Right cardiac atrium (tissue), 5 donors: ENCODE data around the gene KRTAP10-3. TPM values are rescaled to one million over a fixed set of nuclear protein-coding genes. Genes with fewer than 3 reads are reported as not detected.
"Not testable (repeated sequence)": the region's sequence is repeated elsewhere in the genome, so short reads cannot be mapped to it uniquely, and the experiment has no call there.

Source experiments
- ATAC-seq, 2 donors: fragments of 200-7000 bp; cut with Tn5 transposase; one replicate each; pipeline versions ENCODE4 v1.8.0 to v1.9.1; 2020; ENCODE audit warnings: moderate library complexity in 2 of 2, mild to moderate bottlenecking in 1 of 2
- DNase-seq, 3 donors: peaks; one replicate each; pipeline ENCODE4 v3.0.0-alpha.2; 2020
- H3K27ac ChIP-seq: one replicate; pipeline ENCODE4 v1.5.1; 2013; ENCODE audit warnings: mild to moderate bottlenecking, low read length, control low read depth, moderate library complexity
- H3K27me3 ChIP-seq: one replicate; pipeline ENCODE4 v1.6.1; 2013; ENCODE audit not compliant: control insufficient read depth, insufficient read depth
- H3K4me1 ChIP-seq: one replicate; pipeline ENCODE4 v1.6.1; 2013; ENCODE audit warnings: low read length; ENCODE audit not compliant: control insufficient read depth, insufficient read depth
- H3K4me3 ChIP-seq: one replicate; pipeline ENCODE4 v1.5.1; 2013; ENCODE audit warnings: low read length, control low read depth
- H3K9me3 ChIP-seq: one replicate; pipeline ENCODE4 v1.6.1; 2013; ENCODE audit warnings: low read length; ENCODE audit not compliant: control insufficient read depth
- WGBS: extraction: QIAGEN DNeasy Blood & Tissue Kit; methylation state at CpG from one replicate; pipeline ENCODE4 v1.1.7; 2013; 5-methylcytosine and 5-hydroxymethylcytosine counted together
- intact Hi-C, 4 donors: fragments of 100-400 bp; cut with DNase I; formaldehyde crosslinking; loops; one replicate each; pipeline versions ENCODE4 v1.11.0 to v1.14.0; 2022 to 2023
- polyA plus RNA-seq: library from polyadenylated mRNA; stranded (reverse); fragments of 200-250 nt; gene quantifications from one replicate; pipeline ENCODE4 v1.2.3, GENCODE V29; 2013
- total RNA-seq, 4 donors: library from RNA; stranded (reverse); fragmentation: NEBNext Ultra II Directional; extraction: Animal tissue kit (Norgen Biotek cat#: 25700); gene quantifications; one replicate each; pipeline ENCODE4 v1.2.1, GENCODE V29; 2021
- donor health status: healthy with polysubstance abuse.
- donor health status: DM: no; HTN: yes; CAD: no.
- donor health status: DM: no; HTN: no; CAD: no.
- donor health status: DM: no; HTN: yes; CAD: no; lungs with severe emphysema.
- donor health status: DM: yes; HTN: yes; CAD: no.

KRTAP10-3 gene
- total and polyA plus RNA-seq, 5 donors, result not detected

DNA sequence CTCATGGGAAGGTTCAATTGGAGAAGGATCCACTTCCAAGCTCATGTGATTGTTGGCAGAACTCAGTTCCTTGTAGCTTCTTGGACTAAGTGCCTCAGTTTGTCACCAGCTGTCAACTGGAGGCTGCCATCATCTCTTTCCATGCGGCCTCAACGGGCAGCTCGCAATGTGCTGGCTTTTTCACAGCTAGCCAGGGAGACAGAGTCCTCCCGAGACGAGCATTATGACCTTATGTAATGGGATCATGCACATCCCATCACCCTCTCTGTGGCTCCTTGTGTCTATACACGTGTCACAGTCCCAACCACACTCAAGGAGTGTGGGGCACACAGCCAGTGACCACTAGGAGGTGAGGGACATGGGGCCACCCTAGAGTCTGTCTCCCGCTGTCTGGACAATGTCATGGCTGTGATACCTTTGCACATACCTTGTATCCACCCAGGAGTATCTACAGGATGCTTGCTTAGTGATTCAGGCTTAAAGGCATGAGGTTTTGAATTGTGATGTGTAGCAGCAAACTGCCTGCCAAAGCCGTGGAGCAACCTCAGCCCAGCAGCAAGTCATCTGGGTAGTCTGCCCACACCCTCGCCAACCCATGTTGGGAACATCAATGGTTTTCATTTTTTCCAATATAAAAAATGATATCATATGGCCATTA is 37.6 kb upstream of the KRTAP10-3 start:
- Histone ChIP-seq H3K27me3 (no peaks in the 10 kb centered on the region), H3K27ac (no peak overlapping the region), H3K4me1 (no peaks in the 10 kb centered on the region), H3K9me3 (no peaks in the 10 kb centered on the region), H3K4me3 (no peak overlapping the region)
- 79% methylated on average over 9 of the region's 9 CpGs for WGBS
- intact Hi-C loops, result no loop called here
- DNase-seq, result no peak
- ATAC-seq, result no peak

DNA sequence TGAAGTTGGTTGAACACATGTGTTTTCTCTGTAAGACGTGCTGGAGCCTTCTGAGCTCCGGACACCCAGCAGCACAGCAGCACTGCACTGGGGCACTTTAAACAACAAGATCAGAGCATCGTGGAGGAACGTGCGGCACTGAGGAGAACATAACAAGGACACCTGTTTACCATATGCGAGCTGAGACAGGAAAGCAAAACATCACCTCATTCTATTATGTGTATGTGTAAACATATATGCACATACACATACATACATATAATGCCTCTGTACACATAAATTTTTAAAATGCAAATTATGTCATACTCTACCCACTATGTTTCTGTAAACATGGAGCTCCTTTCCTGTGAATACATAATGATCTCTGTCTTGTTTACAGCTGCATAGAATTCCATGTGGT is 36.9 kb upstream of the KRTAP10-3 start:
- Histone ChIP-seq H3K27ac (no peak overlapping the region), H3K27me3 (no peaks in the 10 kb centered on the region), H3K4me1 (no peaks in the 10 kb centered on the region), H3K4me3 (no peak overlapping the region), H3K9me3 (no peaks in the 10 kb centered on the region)
- intact Hi-C loops, result no loop called here
- WGBS, result 79% methylated on average over 6 of the region's 6 CpGs
- ATAC-seq (no peak), DNase-seq (no peak)

DNA sequence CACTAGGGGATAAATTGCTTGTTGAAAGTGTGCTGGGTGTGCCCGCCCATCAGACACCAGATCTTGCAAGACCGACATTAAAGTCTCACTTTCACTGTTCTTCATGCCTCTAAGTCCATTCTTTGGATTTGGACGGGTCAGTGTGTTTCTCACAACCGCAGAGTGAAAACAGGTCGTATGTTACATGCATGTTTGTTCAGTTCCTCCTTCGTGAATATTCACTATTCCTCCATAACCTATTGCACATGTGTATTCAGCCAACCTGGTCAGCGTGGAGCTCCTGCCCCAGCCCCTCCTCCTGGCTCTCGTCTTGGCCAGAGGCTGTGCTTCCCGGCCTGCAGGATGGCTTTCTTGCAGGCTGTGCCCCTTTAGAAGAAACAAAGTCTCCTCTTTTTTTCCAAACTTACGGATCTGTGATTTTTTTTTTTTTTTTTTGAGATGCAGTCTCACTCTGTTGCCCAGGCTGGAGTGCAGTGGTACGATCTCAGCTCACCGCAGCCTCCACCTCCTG is 35.9 kb upstream of the KRTAP10-3 start:
- Histone ChIP-seq H3K4me1 (no peaks in the 10 kb centered on the region), H3K4me3 (no peak overlapping the region), H3K27me3 (no peaks in the 10 kb centered on the region), H3K27ac (no peak overlapping the region), H3K9me3 (no peaks in the 10 kb centered on the region)
- intact Hi-C loops, result no loop called here
- ATAC-seq, result no peak
- WGBS, result 76% methylated on average over 12 of the region's 12 CpGs
- DNase-seq, result no peak

DNA sequence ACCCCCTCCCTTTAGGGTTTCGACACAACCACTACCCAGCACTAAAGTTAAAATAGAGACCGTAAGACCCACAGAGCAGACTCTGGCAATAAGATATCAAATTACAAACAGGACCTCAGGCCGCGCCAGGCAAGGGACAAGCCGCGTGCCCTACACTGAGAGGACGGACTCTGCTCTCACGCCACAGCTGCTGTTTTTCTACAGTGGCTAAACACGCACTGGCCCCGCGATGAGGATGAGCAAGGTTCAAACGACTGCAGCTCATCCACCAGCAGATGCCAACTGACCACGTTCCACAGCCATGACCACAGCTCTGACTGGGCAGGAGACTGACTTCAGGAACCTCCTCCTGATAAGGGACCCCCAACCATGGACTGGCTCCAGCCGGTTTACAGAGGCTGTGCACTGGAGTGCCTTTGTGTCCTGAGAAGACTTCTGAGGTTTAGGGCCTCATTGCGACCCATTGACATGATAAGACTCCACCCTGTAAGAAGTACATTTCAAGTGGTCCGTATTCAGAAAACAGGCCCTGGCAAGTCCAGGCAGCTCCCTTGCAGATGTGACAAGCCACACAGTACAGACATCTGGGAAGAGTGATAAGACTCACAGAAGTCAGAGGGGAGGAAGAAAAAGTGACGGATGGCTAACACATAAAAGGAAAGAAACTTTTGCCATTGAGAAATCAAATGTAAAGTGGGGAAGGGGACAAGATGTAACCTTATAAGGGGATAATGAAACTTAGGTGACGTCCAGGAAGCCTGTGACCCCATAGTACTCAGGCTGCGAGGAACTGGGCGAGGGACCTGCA is 35.2 kb upstream of the KRTAP10-3 start:
- ATAC-seq, result peak in 1 of 2 donors; percentile 39

DNA sequence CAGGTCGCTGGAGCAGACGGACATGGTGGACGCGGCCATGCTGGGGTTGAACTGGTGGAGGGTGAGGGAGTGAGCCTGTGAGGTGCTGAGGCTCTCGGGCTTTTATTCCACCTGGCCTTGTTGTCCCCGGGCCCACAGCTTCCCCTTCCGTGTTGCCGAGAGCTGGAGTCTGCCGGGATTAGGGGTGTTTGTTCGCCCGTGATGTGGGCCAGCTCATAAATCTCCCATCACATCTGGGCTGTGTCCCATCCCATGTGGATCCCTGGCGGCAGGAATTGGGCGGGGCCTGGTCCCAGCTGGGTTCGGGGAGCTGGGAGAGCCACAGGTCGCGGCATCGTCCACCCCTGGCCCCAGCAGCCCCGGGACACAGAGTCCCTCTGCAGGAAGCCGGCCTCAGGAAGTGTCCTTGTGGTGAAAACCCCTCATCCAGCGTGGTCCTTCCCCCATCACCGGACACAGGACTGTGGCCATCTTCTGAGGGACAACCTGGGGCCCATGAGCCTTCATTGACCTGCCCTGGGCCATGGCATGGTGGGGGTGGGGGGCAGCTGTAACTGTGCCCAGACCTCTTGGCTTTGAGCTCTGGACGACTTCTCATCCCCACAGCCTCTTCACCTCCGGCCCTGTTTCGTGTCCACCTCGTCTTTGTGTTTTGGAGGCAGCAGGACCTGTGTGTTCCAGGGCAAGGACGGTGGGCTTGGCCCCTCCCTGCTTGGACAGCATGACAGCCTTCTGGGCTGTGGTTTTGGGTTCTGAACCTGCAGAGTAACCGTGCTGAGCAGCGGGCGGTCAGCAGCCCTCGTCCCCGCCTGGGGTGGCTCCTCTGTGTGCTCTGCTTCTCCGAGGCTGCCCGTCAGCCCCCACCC is 34.1 kb upstream of the KRTAP10-3 start, which contains the start of gene KRTAP10-6:
Gene KRTAP10-6, minus strand, starts transcription at position 60 of the 866 bp plus-strand sequence. Its CDS starts 21 bp downstream, at position 39.
- no peaks in the 10 kb centered on the region for H3K4me1 ChIP-seq
- ATAC-seq, result peak; percentile 17 to 26

More for the DNA sequence above, 35.2 kb upstream of the KRTAP10-3 start:
- no peak overlapping the region for H3K27ac ChIP-seq
- WGBS, result 39% methylated on average over 20 of the region's 20 CpGs
- H3K9me3 ChIP-seq, result no peaks in the 10 kb centered on the region
- no peak overlapping the region for H3K4me3 ChIP-seq
- H3K27me3 ChIP-seq, result no peaks in the 10 kb centered on the region
- no peaks in the 10 kb centered on the region for H3K4me1 ChIP-seq
- DNase-seq, result peak in 1 of 3 donors; percentile 27
- intact Hi-C loops, result no loop called here

DNA sequence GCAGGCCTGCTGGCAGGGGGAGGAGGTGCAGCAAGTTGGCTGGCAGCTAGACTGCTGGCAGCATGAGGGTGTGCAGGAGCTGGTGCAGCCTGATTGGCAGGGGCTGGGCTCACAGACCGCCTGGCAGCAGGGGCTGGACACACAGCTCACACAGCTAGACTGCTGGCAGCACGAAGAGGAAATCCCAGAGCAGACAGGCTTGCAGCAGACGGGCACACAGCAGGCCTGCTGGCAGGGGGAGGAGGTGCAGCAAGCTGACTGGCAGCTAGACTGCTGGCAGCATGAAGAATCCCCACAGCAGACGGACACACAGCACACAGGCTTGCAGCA is 33.2 kb upstream of the KRTAP10-3 start:
- ATAC-seq, H3K4me3 ChIP-seq, H3K9me3 ChIP-seq, H3K27me3 ChIP-seq, H3K27ac ChIP-seq, H3K4me1 ChIP-seq, DNase-seq, intact Hi-C loops: not testable (repeated sequence)
- whole genome bisulfite sequencing, result 51% methylated on average over 4 of the region's 4 CpGs

More for the DNA sequence above, 34.1 kb upstream of the KRTAP10-3 start, which contains the start of gene KRTAP10-6:
- intact Hi-C loops, result no loop called here
- WGBS, result 71% methylated on average over 33 of the region's 33 CpGs
- DNase-seq, result peak in 1 of 3 donors; percentile 45
- H3K9me3 ChIP-seq, result no peaks in the 10 kb centered on the region
- H3K27me3 ChIP-seq, result no peaks in the 10 kb centered on the region
- H3K27ac ChIP-seq, result no peak within 1 kb of the TSS
- no peak within 1 kb of the TSS for H3K4me3 ChIP-seq

DNA sequence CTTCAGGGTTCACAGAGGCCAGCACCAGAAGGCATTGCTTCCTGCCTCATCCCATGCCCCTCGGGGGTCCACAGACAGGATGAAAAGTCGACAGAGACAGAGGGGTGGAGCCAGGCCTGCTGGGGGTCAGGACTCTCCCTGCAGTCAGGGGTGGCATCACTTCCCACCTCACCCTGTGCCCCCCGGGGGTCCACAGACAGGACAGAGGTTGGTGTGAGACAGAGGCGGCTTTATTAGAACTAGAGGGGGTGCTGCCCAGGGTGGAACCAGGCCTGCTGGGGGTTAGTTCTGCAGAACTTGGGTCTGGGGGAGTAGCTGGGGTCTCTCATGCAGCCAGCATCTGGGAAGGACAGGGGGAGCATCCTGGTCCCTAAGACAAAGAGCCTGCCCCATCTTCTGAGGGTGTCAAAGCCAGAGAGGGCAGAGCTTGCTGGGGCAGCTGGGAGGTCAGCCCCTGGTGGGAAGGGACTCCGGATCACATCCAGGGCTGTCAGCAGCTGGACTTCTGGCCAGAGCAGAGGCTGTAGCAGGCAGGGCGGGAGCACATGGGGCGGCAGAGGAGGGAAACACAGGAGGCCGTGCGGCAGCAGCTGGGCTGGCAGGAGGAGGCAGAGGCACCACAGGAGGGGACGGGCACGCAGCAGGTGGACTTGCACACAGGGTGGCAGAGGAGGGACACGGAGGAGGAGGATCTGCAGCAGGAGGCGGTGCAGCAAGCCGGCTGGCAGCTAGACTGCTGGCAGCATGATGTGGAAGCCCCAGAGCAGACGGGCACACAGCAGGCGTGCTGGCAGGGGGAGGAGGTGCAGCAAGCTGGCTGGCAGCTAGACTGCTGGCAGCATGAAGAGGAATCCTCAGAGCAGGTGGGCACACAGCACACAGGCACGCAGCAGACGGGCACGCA is 32.6 kb upstream of the KRTAP10-3 start:
- H3K4me1 ChIP-seq, H3K9me3 ChIP-seq, H3K27me3 ChIP-seq, intact Hi-C loops, ATAC-seq, H3K4me3 ChIP-seq, H3K27ac ChIP-seq: not testable (repeated sequence)
- 57% methylated on average over 18 of the region's 19 CpGs for WGBS
- peak in 1 of 3 donors; percentile 35 for DNase-seq

DNA sequence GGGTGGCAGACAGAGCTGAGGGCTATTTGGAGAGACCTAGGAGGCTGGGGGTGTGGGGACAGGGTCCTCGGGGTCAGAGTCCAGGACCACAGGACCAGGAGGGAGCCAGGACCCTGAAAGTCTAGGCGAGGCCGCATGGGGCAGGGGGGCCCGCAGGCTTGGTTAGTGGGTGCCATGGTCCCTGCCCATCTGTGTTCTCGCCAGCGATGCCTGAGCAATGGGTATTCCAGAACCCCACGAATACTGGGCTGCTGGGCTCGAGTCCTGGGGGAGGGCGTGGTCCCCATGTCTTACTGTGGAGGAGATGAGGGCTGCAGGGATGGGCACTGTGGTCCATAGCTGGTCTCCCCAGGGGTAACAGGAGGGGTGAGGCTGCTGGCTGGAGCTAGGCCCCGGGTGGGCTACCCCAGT is 31.7 kb upstream of the KRTAP10-3 start:
- Histone ChIP-seq H3K27ac (no peak overlapping the region), H3K4me1 (no peaks in the 10 kb centered on the region), H3K4me3 (no peak overlapping the region), H3K27me3 (no peaks in the 10 kb centered on the region), H3K9me3 (no peaks in the 10 kb centered on the region)
- intact Hi-C loops, result no loop called here
- peak in 1 of 2 donors; percentile 34 for ATAC-seq
- 80% methylated on average over 10 of the region's 10 CpGs for WGBS
- DNase-seq, result no peak

DNA sequence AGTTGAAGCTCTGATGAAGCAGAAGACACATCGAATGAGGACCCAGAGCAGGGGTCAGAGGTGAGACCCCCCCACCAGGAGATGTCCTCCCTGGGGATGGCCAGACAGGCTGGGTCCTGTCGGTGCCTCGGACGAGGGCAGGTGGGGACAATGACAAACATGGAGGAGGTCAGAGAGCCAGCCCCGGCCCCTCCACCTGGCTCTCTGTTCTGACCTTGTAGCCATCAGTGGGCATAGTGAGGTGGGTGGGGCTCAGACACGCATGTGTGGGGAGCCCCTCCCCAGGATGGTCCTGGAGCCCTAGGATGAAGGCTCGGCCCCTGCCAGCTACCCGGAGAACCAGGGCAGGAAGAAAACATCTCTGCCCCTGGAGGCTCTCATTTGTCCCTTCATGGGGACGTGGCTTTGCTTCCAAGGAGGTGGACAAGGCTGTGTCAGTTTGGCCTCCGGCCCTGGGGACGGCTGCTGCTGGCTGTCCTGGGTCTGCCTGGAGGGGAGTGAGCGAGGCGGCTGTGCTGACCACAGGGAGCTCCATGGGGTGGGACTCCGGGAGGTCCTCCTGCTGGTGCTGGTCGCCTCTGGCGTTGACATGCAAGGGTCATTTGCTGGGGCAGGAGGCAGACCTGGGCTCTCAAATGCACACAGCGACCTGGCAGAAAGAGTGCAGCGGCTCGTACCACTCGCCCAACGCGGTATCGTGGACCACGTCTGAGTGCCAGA is 31.2 kb upstream of the KRTAP10-3 start:
- Histone ChIP-seq H3K27me3 (no peaks in the 10 kb centered on the region), H3K4me1 (no peaks in the 10 kb centered on the region), H3K4me3 (no peak overlapping the region), H3K27ac (no peak overlapping the region), H3K9me3 (no peaks in the 10 kb centered on the region)
- ATAC-seq, result peak in 1 of 2 donors; percentile 8
- 74% methylated on average over 24 of the region's 24 CpGs for WGBS
- DNase-seq, result peak in 1 of 3 donors; percentile 36
- intact Hi-C loops, result no loop called here
